Pons (tissue), 1 donor: ENCODE results near the gene LMO4.

Experiments
- DNase-seq: peaks from one replicate; pipeline ENCODE4 v3.0.0-alpha.2; 2016; ENCODE audit warnings: low spot score

LMO4 gene

DNA sequence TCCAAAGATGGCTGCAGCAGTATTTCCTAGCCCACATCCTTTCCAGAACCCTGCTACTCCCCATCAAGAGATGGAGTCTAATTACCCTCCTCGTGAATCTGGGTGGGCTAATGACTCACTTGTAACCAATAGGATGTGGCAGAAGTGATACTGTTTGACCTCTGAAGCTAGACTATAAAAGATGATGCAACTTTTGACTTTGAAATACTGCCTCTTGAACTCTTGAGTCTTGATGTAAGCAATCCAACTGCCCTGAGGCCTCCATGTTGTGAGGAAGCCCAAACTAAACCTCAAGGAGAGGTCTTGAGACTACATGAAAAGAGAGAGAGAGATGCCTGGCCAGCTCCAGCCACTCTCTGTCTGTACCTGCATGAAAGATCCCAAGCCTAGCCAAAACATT, 29.5 kb downstream of the LMO4 start:
- DNase-seq, result no peak

DNA sequence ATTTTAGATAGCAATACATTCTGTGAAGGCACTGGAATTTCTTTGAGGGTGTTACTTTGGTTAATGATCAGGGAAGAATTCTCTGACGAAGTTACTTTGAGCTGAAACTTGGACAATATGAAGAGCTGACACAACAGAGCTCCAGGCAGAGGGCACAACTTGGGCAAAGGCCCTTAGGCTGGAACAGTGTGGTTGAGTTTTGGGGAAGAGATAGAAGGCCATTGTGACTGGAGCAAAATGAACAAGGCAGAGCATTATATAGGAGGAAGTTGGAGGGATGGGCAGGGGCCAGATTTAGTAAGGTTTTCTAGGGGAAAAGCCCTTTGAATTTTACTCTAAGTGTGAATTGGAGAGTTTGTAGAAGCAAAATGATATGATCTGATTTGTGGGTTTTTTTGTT, 30.9 kb downstream of the LMO4 start:
- no peak for DNase-seq

DNA sequence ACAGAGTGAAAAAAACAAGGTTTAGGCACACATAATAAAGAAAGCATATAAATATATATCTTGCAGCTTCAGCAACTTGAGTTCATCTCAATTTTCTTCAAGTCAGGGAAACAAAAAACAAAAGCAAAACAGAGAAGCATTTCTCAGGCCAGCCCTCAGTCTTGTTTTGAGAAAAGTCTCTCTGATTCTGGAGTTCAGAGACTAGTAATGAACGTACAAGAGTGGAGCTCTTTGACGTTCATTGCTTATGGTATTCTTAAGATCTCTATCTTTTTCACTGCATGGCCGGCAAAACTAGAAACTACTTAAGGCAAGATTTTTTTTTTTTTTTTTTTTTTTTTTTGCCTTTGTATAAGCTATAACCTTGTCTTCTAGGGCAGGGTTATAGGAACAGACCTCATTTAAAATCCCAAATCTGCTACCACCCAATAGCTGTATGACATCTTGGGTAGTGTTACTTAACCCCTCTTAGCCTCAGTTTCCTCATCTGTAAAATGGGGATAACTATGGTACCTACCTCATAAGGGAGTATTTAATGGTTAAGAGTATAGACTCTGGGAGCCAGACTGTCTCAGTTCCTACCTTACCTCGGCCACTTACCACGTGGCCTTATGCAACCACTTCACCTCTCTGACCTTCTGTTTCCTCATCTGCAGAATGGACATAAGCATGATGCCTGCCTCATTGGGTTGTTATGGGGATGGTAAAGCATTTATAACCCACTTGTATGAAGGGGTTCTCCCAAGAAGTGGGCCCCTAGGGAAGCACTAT, 33.6 kb downstream of the LMO4 start:
- DNase-seq, result no peak

DNA sequence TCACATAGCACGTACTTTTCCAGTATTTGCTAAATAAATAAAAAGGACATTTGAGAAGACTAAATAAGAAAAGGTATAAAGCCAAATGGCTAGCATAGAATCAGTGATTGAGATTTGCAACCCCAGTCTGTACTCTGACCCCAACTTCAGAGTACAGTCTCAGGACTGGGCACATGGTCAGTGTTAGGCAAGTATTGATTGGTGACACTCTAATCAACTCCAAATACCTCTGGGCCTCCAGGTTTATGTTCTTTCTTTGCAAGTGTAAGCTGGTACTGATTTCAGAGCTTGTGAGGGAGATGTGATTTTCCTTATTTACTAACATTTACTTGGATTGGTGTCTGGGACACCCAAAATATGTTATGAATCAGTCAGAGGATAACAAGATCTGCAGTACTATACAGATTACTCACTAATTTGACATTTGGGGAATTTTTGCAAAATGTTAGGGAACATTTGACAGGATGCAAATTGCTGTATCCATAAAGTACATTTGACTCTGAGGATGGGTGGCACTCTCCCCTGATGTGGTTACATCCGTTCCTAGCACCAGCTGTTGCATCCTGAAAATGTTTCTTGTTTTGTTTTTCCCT, 34.2 kb downstream of the LMO4 start:
- no peak for DNase-seq

DNA sequence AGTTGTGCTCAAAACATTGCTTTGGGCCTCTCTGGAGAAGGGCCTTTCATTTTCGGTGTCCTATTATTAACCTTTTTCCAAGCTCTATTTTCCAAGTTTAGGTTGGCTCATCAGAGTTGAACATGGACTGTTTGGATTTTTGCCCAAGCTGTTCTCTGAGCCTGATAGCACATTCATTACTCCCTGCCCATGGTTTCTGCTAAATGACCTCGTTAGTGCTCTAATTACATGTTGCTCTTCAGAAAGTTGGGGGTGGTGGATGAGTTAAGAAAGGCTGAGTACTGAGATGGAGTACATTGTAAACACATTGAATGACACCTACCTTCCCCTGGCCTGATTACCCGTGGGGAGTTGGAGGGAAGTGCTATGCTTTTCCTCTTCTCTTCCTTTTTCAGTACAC, 38.9 kb downstream of the LMO4 start:
- no peak for DNase-seq

DNA sequence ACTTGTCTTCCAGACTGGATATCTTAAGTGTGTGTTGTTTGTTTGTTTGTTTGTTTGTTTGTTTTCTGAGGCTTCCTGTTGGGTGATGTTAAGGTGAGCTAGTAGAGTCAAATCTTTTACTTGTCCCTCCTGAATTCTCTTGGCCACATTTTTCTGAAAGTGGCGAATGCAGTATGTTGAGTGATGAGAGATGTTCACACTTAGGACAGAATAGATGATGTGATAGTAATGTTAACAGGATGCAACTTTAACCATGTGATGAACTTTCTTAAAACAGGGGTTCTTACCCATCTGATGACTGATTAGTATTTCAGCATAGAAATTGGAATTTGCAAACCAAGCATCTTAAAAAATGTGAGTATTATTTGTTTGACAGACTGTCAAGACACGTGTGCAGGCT, 40.2 kb downstream of the LMO4 start:
- DNase-seq, result no peak

DNA sequence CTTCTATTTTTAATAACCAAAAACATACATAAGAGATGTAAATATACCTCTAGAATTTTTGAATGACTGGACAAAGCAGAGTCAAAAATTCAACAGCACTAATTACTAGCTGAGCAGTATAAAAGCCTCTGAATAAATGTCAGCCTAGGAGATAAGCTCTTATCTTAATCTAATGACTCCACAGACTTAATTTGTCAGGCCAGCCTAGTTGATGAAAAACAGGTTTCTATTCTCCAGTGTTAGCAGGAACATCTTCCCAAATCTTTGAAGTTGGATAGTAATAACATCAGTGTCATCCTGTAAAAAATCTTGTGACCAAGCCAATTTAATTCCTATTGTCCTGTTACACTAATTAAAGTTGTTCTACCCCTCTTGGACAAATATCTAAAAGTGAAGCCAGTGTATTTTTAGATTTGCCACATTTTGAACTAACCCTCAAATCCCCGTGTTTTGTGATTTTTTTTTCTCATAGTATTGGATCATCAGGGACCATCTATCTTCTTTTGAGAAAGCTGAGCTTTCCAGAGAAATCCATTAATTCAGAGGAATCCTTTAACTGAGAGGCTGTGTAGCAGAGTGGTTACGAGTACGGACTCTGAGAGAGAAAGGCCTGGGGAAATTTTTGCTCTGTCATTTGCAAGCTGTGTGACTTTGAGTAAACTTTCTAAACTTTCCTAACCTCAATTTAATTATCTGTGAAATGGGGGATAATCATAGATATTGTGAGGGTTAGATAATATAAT, 41.2 kb downstream of the LMO4 start:
- no peak for DNase-seq

DNA sequence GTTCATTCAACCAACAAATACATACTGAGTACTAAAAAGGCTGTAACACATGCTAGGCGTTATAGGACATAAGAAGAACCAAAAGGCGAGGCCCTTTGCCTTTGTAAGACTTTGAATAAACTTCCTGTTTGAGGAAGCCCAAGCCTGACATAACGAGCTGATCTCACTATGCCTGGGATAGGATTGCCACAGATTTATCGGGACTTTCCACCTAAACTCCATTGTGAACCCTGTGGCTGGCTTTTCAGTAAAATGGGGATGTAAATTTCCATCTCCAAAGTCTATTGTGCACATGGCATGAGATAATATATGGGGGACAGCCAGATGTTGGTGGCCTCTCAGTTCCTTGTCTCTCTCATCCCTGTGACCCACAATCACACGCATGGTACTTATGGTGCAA, 41.9 kb downstream of the LMO4 start:
- no peak for DNase-seq

DNA sequence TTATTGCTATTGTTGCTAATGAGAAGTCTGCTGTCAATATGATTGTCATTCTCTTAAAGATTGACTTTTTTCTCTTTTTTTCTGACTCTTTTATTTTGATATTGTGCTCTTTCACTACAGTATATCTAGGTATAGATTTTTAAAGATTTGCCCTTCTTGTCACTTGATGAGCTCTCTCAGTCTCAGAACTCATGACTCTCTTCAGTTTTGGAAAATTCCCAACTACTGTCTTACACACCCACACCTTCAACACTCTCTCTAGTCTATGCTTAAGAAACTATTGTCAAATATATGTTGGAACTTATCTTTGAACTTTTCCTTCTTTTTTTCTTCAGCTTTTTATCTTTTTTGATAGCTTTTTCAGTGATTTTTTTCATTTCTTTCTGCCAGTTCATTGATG, 50.6 kb downstream of the LMO4 start:
- no peak for DNase-seq

DNA sequence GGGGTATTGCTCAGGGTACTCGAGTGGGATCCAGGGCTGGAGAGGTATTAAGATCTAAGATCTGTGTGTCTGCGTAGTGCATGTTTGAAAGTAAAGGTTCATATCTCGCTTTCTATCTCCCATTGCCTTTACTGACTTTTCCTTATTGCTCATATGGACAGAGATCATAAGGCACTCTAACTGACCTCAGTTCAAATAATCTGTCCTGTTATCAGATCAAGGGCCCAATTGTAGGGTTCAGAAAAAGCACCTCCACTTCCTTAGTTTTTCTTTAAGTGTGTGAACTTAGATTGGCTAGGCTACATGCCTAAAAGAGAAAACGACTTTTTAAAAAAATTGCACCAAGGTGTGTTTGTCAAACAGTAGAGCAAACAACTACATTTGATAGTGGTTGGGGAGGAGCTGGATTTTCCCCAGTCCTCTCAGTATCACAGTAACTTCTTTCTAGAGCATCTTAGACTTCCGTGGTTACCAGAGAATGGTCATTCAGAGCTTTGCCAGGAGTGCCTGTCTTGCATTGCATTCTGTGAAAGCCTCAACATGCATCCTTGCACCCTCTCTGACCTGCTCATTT, 57.6 kb downstream of the LMO4 start:
- no peak for DNase-seq

DNA sequence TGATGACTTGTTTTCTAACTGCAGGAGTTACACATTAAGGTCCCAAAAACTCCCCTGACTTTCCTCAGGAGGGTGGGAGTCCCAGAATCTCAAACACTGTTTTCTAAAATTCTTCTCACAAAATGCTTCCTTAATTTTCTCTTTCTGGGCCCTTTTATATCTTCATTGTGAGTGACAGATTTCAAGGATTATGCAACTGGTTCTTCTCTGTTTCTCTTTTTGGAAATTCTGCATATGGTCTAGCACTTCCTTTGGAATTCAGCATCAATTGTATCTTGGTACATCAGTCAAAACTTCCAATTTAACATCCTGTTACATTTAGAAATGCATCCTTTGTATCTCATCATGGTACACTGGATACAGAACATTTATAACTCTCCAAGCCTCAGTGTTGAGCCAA, 59.7 kb downstream of the LMO4 start:
- DNase-seq, result no peak

DNA sequence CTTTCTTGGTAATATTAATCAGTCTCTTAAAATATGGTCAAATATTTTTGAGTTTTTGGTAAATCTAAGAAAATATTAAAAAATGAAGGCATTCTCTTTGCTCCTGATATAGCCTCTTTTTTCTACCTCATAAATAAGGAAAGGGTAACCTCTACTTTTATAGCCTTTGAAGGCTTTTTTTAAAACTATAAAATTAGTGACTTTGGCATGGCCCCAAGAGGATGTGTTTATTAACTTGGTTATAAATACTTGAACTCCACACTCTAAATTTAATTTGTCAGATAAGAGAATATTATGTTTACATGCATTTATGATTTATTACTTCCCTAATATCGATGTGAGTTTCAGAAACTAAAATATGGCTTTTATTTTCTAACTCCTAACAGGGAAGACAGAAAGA, 60.3 kb downstream of the LMO4 start:
- DNase-seq, result no peak

DNA sequence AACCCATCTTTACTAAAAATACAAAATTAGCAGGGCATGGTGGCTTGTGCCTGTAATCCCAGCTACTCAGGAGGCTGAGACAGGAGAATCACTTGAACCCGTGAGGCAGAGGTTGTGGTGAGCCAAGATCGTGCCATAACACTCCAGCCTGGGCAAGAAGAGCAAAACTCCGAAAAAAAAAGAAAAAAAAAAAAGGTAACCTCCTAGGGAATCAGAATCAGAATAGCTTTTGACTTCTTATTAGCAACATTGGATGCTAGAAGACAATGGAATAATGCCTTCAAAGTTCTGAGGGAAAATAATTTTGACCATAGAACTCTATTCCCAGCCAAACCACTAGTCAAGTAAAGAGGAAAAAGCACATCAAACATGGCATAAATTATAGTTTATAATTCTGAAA, 60.9 kb downstream of the LMO4 start:
- no peak for DNase-seq

DNA sequence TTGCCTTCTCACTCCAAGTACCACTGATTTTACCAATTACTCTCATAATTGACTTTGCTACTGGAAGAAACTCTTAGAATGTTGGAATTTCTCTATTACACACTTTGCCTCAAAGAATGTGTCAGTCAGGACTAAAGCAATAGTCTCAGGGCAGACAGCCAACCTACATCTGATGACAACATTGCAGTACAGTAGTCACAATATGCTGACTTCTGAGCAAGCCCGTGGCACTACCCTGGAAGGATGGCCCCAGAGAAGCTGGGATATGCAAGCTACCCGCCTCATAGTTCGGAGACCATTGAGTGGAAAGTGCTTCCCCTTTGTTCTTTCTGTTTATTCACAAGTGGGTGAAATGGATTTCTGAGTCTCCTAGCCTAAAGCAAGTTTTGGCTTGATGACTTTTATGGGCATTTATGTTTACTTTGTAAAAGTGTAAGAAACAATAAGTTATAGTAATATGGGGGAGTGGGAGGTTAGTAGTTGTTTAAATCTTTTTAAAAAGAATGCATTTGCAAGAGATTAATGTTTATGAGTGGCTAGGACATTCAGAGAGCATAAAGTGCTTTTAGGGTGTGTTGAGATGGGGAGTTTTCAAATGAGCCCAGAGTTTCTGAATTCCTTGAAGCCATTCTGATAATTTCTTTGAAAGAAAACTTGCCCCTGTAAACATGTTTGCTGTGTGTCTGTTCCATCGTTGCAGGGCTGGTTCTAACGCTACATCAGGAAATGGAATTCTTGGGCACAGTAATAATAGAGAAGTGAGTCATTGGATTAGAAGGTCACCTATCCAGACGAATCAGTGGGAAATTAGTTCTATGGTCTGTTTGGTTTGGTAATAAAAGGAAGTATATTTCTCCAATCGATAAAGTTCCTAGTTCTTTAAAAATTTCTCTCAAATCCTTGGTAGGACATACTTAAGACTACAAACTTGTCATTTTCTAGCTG, 63.8 kb downstream of the LMO4 start:
- DNase-seq, result no peak

DNA sequence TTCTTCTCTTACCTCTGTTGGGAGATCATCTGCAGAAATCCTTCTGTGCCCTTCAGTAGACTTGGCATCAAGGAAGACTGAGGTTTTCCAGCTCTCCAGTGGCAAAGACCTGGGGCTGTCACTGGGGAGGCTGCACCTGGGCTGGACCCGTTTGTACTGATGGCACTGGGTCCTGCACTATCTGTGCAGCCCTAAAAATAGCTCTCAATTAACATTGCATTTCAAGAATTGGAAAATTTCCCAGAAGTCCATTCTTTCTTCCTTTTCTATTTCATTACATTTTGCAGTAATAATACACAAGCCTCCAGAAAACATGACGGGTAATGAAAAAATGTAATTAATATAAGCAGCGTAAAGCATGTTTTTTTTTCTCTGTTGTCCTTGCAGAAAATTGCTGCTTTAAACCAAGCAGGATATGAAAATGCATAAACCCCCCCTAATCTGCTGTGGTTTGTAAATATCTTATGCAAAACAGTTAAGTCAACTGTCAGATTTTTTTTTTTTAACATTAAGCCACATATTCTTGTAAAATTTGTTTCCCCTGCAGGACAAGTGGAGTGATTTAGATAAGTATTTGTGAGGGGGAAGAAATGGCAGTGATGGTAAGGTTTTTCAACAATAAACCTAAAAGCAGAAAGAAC, 64.9 kb downstream of the LMO4 start:
- no peak for DNase-seq

DNA sequence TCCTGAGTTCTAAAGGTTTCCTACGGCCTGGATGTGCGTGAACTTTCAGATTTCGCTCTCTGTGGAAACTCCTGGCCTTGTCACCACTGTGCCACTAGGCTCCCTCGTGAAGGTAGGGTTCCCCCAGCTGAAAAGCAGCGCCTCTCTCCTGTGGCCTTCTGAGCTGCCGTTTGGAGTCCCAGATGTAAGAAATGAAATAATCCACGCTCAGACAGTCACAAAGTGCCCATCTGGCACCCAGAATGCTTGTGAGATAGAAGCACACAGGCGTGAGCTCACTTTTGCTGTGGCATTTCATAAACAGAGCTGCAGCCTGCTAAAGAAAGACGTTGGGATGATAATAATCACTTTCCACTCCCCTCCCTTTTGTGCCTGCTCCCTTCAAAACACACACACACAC, 65.8 kb downstream of the LMO4 start:
- no peak for DNase-seq

DNA sequence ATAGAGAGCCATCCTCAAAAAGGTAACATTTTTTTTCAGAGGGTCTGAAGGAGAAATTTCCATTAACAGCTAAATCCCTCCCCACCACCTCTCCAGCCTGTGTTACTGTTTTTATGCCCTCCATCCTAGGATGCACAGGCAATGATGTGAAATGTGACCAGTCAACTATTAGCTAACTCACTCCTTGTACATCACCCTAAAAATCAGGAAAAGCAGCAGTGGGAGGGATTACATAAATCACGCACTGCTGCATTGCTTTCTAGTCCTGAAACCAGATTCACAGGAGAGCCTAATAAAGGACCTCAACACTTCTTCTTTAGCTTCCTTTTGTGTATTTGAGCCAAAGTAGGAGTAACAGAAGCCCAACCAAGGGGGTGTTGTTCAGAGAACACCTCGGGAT, 66.3 kb downstream of the LMO4 start:
- no peak for DNase-seq
